ENCODE results near the gene GLIPR1. TPM values are rescaled to one million over a fixed set of nuclear protein-coding genes. Genes with fewer than 3 reads are reported as not detected.

The GLIPR1 gene
- polyA plus RNA-seq, 1 donor from 2014 or later = 0.12 TPM

- H3K27ac ChIP-seq (ENCODE audit: low read length) = no peak overlapping the region
- H4K20me1 ChIP-seq (ENCODE audit: insufficient read depth) = no peaks in the 10 kb centered on the region
- H3K4me2 ChIP-seq (ENCODE audit: low read length) = no peak overlapping the region
- no peaks in the 10 kb centered on the region for H3K36me3 ChIP-seq (ENCODE audit: insufficient read depth, low read length)
- no peak for TF ChIP-seq POLR2AphosphoS5 (IDR thresholded peaks at IDR 0.05)
- TF ChIP-seq CTCF (IDR thresholded peaks at IDR 0.05; ENCODE audit: poor library complexity, severe bottlenecking) = no peak
- TF ChIP-seq REST (IDR thresholded peaks at IDR 0.05; ENCODE audit: borderline replicate concordance) = no peak
- TF ChIP-seq SMC3 (conservative IDR thresholded peaks at IDR 0.05; ENCODE audit: poor library complexity) = no peak
- TF ChIP-seq MXI1 (conservative IDR thresholded peaks at IDR 0.05; ENCODE audit: poor library complexity, severe bottlenecking) = no peak
- no peak for TF ChIP-seq EZH2 (IDR thresholded peaks at IDR 0.05; ENCODE audit: borderline replicate concordance, insufficient read depth, low read length, poor library complexity, severe bottlenecking)
- TF ChIP-seq EP300 (conservative IDR thresholded peaks at IDR 0.05; ENCODE audit: poor library complexity, severe bottlenecking) = no peak
- TF ChIP-seq TAF1 (IDR thresholded peaks at IDR 0.05; ENCODE audit: low read depth) = no peak
- no peak overlapping the region for H3K9ac ChIP-seq (ENCODE audit: low read length)
- H3K27me3 ChIP-seq (ENCODE audit: insufficient read depth, low read depth, low read length) = no peaks in the 10 kb centered on the region
- H3K79me2 ChIP-seq (replicated peaks; ENCODE audit: insufficient read depth, low read length) = no peaks in the 10 kb centered on the region
- H3F3A ChIP-seq (ENCODE audit: insufficient read depth, low read length, poor library complexity, severe bottlenecking) = no peaks in the 10 kb centered on the region
- no peaks in the 10 kb centered on the region for H3K9me2 ChIP-seq (ENCODE audit: insufficient read depth, low read length)
- no peak overlapping the region for H2AFZ ChIP-seq (ENCODE audit: low read depth, low read length)
- no peaks in the 10 kb centered on the region for H3K9me3 ChIP-seq (ENCODE audit: low read length)
- H3K4me3 ChIP-seq (ENCODE audit: low read length) = no peak overlapping the region
Observed at GRCh38 chr12:75488553-75488952, 8.0 kb downstream of the GLIPR1 start.

- Histone ChIP-seq H4K20me1 (ENCODE audit: insufficient read depth) (no peaks in the 10 kb centered on the region), H2AFZ (ENCODE audit: low read depth, low read length) (no peak overlapping the region), H3K4me2 (ENCODE audit: low read length) (no peak overlapping the region), H3F3A (ENCODE audit: insufficient read depth, low read length, poor library complexity, severe bottlenecking) (no peaks in the 10 kb centered on the region), H3K27ac (ENCODE audit: low read length) (no peak overlapping the region), H3K9me3 (ENCODE audit: low read length) (no peaks in the 10 kb centered on the region), H3K27me3 (ENCODE audit: insufficient read depth, low read depth, low read length) (no peaks in the 10 kb centered on the region), H3K9me2 (ENCODE audit: insufficient read depth, low read length) (no peaks in the 10 kb centered on the region), H3K9ac (ENCODE audit: low read length) (no peak overlapping the region), H3K4me3 (ENCODE audit: low read length) (no peak overlapping the region), H3K79me2 (replicated peaks; ENCODE audit: insufficient read depth, low read length) (no peaks in the 10 kb centered on the region), H3K36me3 (ENCODE audit: insufficient read depth, low read length) (no peaks in the 10 kb centered on the region)
- no peak for TF ChIP-seq CTCF (IDR thresholded peaks at IDR 0.05; ENCODE audit: poor library complexity, severe bottlenecking)
- no peak for TF ChIP-seq REST (IDR thresholded peaks at IDR 0.05; ENCODE audit: borderline replicate concordance)
- no peak for TF ChIP-seq POLR2AphosphoS5 (IDR thresholded peaks at IDR 0.05)
- TF ChIP-seq SMC3 (conservative IDR thresholded peaks at IDR 0.05; ENCODE audit: poor library complexity) = no peak
- TF ChIP-seq RAD21 (conservative IDR thresholded peaks at IDR 0.05) = no peak
- TF ChIP-seq EP300 (conservative IDR thresholded peaks at IDR 0.05; ENCODE audit: poor library complexity, severe bottlenecking) = no peak
- TF ChIP-seq EZH2 (IDR thresholded peaks at IDR 0.05; ENCODE audit: borderline replicate concordance, insufficient read depth, low read length, poor library complexity, severe bottlenecking) = no peak
- no peak for TF ChIP-seq TAF1 (IDR thresholded peaks at IDR 0.05; ENCODE audit: low read depth)
- TF ChIP-seq MXI1 (conservative IDR thresholded peaks at IDR 0.05; ENCODE audit: poor library complexity, severe bottlenecking) = no peak
Observed at GRCh38 chr12:75489187-75489586, 8.6 kb downstream of the GLIPR1 start.
